Activated CD4-positive, alpha-beta memory T cell treated with anti-CD3 and anti-CD28 coated beads, Interleukin-2, amount 10 ng/mL, durations not matched to agents 7 days and 5 days (primary cell): ENCODE results near the gene PKP1. TPM values are rescaled to one million over a fixed set of nuclear protein-coding genes. Genes with fewer than 3 reads are reported as not detected.

Experiments used
- CTCF ChIA-PET: fragments of 350-600 bp; sonication (Branson Sonifier 250); formaldehyde crosslinking; loops from one replicate; lab custom pipeline; 2021; ENCODE audit warnings: antibody characterized with exemption, inconsistent platforms; lab: Charles Lee
- POLR2A ChIA-PET: fragments of 350-600 bp; sonication (Branson Sonifier 250); formaldehyde crosslinking; loops from one replicate; lab custom pipeline; 2021; ENCODE audit warnings: antibody characterized with exemption; lab: Charles Lee
- DNase-seq: peaks from one replicate; pipeline ENCODE4 v3.0.0-alpha.2; 2020
- H3K27ac Mint-ChIP-seq: one replicate; pipeline ENCODE4 v1.8.0; 2021; ENCODE audit warnings: mild to moderate bottlenecking, mixed read lengths
- H3K27me3 Mint-ChIP-seq: one replicate; pipeline ENCODE4 v1.8.0; 2021; ENCODE audit warnings: mixed read lengths
- H3K36me3 Mint-ChIP-seq: one replicate; pipeline ENCODE4 v1.8.0; 2021; ENCODE audit warnings: low read depth, mixed read lengths
- H3K4me1 Mint-ChIP-seq: one replicate; pipeline ENCODE4 v1.8.0; 2021; ENCODE audit warnings: mixed read lengths
- H3K4me3 Mint-ChIP-seq: one replicate; pipeline ENCODE4 v1.8.0; 2021; ENCODE audit warnings: mild to moderate bottlenecking, mixed read lengths
- H3K9me3 Mint-ChIP-seq: one replicate; pipeline ENCODE4 v1.8.0; 2021; ENCODE audit warnings: mixed read lengths
- total RNA-seq, 2 experiments: library from RNA; stranded (reverse); gene quantifications; one replicate each; pipeline ENCODE4 v1.2.3, GENCODE V29; 2021

PKP1 gene
- total RNA-seq, 2 experiments from 2014 or later, result not detected

GRCh38 chr1:201310986-201311355 lies 27.7 kb downstream of the PKP1 start:
- Mint-ChIP-seq H3K27ac (no peak overlapping the region), H3K4me1 (no peaks in the 10 kb centered on the region), H3K9me3 (no peaks in the 10 kb centered on the region), H3K4me3 (no peak overlapping the region), H3K36me3 (no peaks in the 10 kb centered on the region), H3K27me3 (peaks cover 26% of the 10 kb centered on the region)
- CTCF ChIA-PET, result interaction anchor here (0.9 kb wide), 1 partner anchor 35 kb away, joined by 5 read pairs; no protein-coding TSS in a partner anchor
- DNase-seq, result no peak
- POLR2A ChIA-PET, result no interaction called here

DNA sequence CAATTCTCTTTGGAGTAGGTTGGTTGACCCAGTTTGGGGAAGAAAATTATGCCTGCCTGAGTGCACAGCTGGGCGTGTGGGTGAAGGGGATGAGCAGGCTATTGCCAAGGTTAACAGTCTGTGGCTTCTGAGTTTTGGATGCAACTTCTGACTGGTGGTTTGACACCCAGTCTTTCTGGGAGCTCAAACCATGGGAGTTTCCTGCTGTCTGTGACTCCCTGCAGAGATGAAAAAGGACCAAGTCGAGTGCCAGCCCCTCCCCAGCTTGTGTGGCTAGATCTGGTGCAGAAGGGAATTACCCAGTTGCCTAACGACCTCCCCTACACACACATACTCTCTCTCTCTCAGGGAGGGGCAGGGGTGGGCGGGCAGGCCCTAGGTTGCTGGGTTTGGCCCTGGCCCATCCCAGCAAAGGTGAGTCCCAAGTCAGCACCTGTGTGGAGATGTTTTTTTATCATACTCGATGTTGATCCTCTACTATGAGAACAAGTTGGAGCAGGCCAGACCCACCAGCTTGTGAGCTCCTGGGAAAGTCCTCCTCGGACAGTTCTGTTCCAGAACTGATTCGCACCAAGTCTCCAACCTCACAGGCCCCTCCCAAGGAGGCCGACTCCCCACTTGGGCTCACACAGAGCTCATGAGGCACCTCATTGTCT lies 28.2 kb downstream of the PKP1 start:
- POLR2A ChIA-PET, result no interaction called here
- peaks cover 26% of the 10 kb centered on the region for H3K27me3 Mint-ChIP-seq

DNA sequence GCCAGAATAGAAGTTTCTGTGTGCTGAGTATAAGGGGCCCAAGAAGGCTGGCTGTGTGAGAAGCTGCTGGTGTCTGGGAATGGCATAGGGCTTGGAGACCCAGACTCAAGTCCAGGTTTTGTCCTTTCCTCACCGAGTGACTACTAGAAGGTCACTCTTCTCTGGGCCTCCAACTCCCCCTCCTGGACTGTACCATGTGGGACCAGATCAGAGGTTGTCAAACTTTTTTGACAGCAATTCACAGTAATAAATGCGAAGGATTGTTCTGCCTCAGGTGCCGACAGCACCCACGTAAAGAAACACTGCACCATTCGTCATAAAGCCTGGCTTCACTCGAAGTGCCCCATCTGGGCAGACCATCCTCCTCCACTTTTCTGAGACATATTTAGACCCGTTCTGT lies 29.0 kb downstream of the PKP1 start:
- ChIA-PET CTCF (no interaction called here), POLR2A (no interaction called here)
- no peak overlapping the region for H3K4me3 Mint-ChIP-seq
- no peaks in the 10 kb centered on the region for H3K36me3 Mint-ChIP-seq
- DNase-seq, result no peak
- no peaks in the 10 kb centered on the region for H3K4me1 Mint-ChIP-seq
- no peak overlapping the region for H3K27ac Mint-ChIP-seq
- H3K9me3 Mint-ChIP-seq, result no peaks in the 10 kb centered on the region
- H3K27me3 Mint-ChIP-seq, result peaks cover 26% of the 10 kb centered on the region

More for the DNA sequence above, 28.2 kb downstream of the PKP1 start:
- DNase-seq, result no peak
- Mint-ChIP-seq H3K4me3 (no peak overlapping the region), H3K9me3 (no peaks in the 10 kb centered on the region), H3K27ac (no peak overlapping the region), H3K4me1 (no peaks in the 10 kb centered on the region), H3K36me3 (no peaks in the 10 kb centered on the region)
- CTCF ChIA-PET, result interaction anchor here (0.9 kb wide), 1 partner anchor 35 kb away, joined by 5 read pairs; no protein-coding TSS in a partner anchor

- ChIA-PET CTCF (no interaction called here), POLR2A (no interaction called here)
- Mint-ChIP-seq H3K27me3 (peaks cover 26% of the 10 kb centered on the region), H3K4me1 (no peaks in the 10 kb centered on the region), H3K9me3 (no peaks in the 10 kb centered on the region), H3K27ac (no peak overlapping the region), H3K36me3 (no peaks in the 10 kb centered on the region), H3K4me3 (no peak overlapping the region)
- DNase-seq, result no peak
Measured at GRCh38 chr1:201313086-201313485, 29.8 kb downstream of the PKP1 start.

- DNase-seq, result no peak
- H3K4me3 Mint-ChIP-seq, result no peak overlapping the region
- ChIA-PET POLR2A (no interaction called here), CTCF (interaction anchor here (1.4 kb wide), 1 partner anchor 10 kb away, joined by 3 read pairs; no protein-coding TSS in a partner anchor)
- H3K27me3 Mint-ChIP-seq, result peaks cover 10% of the 10 kb centered on the region
- H3K9me3 Mint-ChIP-seq, result no peaks in the 10 kb centered on the region
- no peaks in the 10 kb centered on the region for H3K36me3 Mint-ChIP-seq
- no peaks in the 10 kb centered on the region for H3K4me1 Mint-ChIP-seq
- H3K27ac Mint-ChIP-seq, result no peak overlapping the region
Measured at GRCh38 chr1:201316556-201316955, 33.2 kb downstream of the PKP1 start.

GRCh38 chr1:201317551-201317950 lies 34.2 kb downstream of the PKP1 start:
- H3K9me3 Mint-ChIP-seq, result no peaks in the 10 kb centered on the region
- H3K27ac Mint-ChIP-seq, result no peak overlapping the region
- H3K4me1 Mint-ChIP-seq, result no peaks in the 10 kb centered on the region
- POLR2A ChIA-PET, result no interaction called here
- CTCF ChIA-PET, result no interaction called here
- peaks cover 10% of the 10 kb centered on the region for H3K27me3 Mint-ChIP-seq
- H3K36me3 Mint-ChIP-seq, result no peaks in the 10 kb centered on the region
- H3K4me3 Mint-ChIP-seq, result no peak overlapping the region
- no peak for DNase-seq

DNA sequence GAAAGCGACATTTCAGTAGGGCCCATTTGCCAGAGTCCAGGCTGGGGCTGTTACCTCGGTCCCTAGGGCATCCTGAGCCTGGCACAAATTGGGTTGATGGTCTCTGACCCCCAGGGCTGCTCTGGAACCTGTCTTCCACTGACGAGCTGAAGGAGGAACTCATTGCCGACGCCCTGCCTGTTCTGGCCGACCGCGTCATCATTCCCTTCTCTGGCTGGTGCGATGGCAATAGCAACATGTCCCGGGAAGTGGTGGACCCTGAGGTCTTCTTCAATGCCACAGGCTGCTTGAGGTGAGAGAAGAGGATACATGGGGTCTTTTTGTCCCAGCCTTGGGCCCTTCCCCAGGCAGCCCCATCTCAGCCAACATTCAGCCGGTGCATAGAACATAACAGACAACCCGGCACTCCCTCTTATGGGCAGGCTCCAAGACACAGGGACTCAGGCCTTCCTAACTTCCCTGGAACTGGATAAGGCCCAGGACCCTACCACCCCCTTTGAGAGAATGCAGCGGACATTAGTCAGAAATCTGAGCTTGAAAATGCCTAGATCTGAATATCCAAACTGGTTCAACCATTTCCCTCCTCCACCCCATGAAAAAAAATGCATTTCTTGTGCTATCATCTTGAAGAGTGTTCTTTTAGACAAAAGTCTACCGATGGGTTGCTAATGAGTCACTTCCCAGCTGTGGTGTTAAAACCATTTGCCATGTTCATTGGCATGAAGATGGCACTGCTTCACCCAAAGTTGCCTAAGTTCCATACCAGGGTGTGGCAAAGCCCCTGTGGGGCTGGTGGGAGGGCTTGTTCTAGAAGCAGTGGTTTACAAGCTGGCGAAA lies 35.4 kb downstream of the PKP1 start:
- no peaks in the 10 kb centered on the region for H3K4me1 Mint-ChIP-seq
- DNase-seq, result no peak
- H3K27me3 Mint-ChIP-seq, result peaks cover 10% of the 10 kb centered on the region
- CTCF ChIA-PET, result no interaction called here
- POLR2A ChIA-PET, result no interaction called here
- H3K9me3 Mint-ChIP-seq, result no peaks in the 10 kb centered on the region
- H3K4me3 Mint-ChIP-seq, result no peak overlapping the region
- H3K27ac Mint-ChIP-seq, result no peak overlapping the region
- no peaks in the 10 kb centered on the region for H3K36me3 Mint-ChIP-seq

DNA sequence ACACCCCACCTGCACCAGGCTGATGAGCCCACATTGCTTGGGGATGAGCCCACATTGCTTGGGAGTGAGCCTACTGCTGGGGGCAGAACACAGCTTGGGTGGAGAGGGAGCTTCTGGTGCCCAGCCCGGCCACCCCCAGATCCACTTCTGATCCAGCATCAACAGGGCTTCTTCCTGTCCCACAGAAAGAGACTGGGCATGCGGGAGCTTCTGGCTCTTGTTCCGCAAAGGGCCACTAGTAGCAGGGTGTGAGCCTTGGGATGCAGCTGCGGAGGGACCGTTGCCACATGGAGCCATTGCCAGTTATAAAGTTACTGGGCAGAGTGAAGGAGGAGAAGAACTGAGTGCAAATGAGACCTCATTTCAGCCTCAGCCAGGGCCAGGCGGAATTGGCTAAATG lies 36.3 kb downstream of the PKP1 start:
- CTCF ChIA-PET, result no interaction called here
- no peaks in the 10 kb centered on the region for H3K9me3 Mint-ChIP-seq
- DNase-seq, result no peak
- H3K27me3 Mint-ChIP-seq, result peaks cover 7% of the 10 kb centered on the region
- no peak overlapping the region for H3K4me3 Mint-ChIP-seq
- POLR2A ChIA-PET, result no interaction called here
- no peak overlapping the region for H3K27ac Mint-ChIP-seq
- H3K36me3 Mint-ChIP-seq, result no peaks in the 10 kb centered on the region
- H3K4me1 Mint-ChIP-seq, result no peaks in the 10 kb centered on the region

DNA sequence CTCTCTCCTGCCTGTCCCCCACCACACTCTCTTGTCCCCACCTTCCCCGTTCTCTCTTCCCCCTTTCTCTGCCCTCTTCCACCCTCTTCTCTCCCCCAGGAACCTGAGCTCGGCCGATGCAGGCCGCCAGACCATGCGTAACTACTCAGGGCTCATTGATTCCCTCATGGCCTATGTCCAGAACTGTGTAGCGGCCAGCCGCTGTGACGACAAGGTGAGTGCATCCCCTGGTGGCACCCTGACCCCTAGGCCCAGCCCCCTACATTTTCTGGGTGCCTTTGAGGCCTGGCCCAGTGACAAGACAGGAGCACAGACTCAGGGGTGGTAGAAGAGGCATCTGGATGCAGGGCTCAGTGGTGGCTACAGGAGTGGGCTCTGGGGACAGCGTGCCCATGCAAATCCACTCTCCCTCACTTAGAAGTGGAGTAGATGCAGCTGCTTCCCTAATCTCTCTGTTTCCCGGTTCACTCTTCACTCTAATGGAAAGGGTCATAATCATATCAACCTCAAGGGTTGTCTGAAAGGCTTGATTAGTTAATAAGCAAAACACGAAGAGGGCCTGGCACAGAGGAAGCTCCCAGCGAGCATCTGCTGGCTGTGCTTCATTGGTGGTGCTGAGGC lies 37.0 kb downstream of the PKP1 start:
- Mint-ChIP-seq H3K4me3 (no peak overlapping the region), H3K9me3 (no peaks in the 10 kb centered on the region), H3K36me3 (no peaks in the 10 kb centered on the region), H3K4me1 (no peaks in the 10 kb centered on the region), H3K27me3 (peaks cover 3% of the 10 kb centered on the region), H3K27ac (no peak overlapping the region)
- ChIA-PET CTCF (no interaction called here), POLR2A (no interaction called here)
- DNase-seq, result no peak

- POLR2A ChIA-PET, result no interaction called here
- H3K4me1 Mint-ChIP-seq, result no peaks in the 10 kb centered on the region
- no peak overlapping the region for H3K27ac Mint-ChIP-seq
- CTCF ChIA-PET, result no interaction called here
- H3K36me3 Mint-ChIP-seq, result no peaks in the 10 kb centered on the region
- H3K9me3 Mint-ChIP-seq, result no peaks in the 10 kb centered on the region
- no peak for DNase-seq
- H3K4me3 Mint-ChIP-seq, result no peak overlapping the region
- peaks cover 5% of the 10 kb centered on the region for H3K27me3 Mint-ChIP-seq
Measured at GRCh38 chr1:201321826-201322390, 38.6 kb downstream of the PKP1 start.

DNA sequence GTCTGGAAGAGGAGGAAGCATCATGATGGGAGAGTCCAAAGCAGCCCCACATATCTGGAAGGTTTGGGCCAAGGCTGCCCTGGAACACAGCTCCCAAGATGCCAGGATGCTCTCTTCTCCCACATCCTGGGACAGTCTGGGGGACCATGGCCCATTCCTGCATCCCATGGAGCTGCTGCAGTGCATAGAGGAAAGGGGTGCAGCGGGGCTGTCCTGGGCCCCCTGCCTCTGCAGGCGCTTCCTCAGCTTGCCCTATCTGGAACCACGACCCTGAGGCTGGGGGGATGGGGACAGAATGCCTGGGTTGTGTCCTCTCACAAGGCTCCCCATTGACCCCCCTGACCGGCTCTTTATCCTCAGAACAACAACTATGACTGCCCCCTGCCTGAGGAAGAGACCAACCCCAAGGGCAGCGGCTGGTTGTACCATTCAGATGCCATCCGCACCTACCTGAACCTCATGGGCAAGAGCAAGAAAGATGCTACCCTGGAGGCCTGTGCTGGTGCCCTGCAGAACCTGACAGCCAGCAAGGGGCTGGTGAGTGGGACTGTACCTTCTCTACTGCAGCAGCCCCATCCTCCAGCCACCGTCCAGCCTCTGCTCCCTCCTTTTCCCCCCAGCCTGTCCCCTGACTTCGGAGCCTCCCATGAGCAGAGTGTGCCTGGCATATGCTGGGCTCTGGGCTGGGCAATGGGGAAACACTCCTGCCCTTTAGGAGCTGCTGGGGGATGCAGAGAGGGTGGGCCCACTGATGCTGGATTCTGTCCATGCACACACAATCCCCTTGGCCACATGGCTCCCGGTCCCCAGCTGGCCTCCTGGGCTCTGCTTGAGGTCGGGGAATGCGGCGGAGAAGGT lies 39.6 kb downstream of the PKP1 start:
- Mint-ChIP-seq H3K9me3 (no peaks in the 10 kb centered on the region), H3K27ac (no peak overlapping the region), H3K27me3 (peaks cover 5% of the 10 kb centered on the region), H3K4me3 (no peak overlapping the region), H3K4me1 (no peaks in the 10 kb centered on the region), H3K36me3 (no peaks in the 10 kb centered on the region)
- ChIA-PET CTCF (no interaction called here), POLR2A (no interaction called here)
- DNase-seq, result no peak

DNA sequence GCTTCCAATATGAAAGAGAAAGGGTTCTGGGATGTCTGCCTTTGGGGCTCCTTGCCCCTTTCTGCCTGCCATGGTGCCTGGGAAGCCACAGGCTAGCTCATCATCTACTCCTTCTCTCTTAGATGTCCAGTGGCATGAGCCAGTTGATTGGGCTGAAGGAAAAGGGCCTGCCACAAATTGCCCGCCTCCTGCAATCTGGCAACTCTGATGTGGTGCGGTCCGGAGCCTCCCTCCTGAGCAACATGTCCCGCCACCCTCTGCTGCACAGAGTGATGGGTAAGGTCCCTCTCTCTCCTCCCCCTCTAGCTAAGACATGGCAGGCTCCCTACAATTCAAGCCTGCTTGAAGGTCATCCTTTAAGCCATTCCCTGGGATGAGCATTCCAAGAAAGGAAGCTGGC lies 41.0 kb downstream of the PKP1 start:
- no peak for DNase-seq
- CTCF ChIA-PET, result no interaction called here
- Mint-ChIP-seq H3K36me3 (no peaks in the 10 kb centered on the region), H3K4me3 (no peak overlapping the region), H3K27me3 (peaks cover 5% of the 10 kb centered on the region), H3K9me3 (no peaks in the 10 kb centered on the region), H3K27ac (no peak overlapping the region), H3K4me1 (no peaks in the 10 kb centered on the region)
- POLR2A ChIA-PET, result no interaction called here
